ENCODE measurements around the gene SOD1.
"Not testable (repeated sequence)": the region's sequence is repeated elsewhere in the genome, so short reads cannot be mapped to it uniquely, and the experiment has no call there.

The SOD1 gene

DNA sequence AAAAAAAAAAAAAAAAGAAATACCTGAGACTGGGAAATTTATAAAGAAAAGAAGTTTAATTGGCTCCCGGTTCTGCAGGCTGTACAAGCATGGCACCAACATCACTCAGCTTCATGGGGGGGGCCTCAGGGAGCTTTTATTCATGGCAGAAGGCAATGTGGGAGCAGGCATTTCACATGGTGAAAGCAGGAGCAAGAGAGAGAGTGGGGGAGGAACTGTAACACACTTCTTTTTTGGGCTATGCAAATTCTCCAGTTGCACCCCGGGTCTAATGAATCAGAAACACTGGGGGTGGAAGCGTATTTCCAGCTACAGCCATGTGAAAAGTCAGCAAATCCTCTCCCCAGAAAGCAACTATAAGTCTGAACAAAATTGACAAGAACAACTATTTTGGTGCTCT lies 11.8 kb upstream of the SOD1 start:
- Histone ChIP-seq H3K79me1 (ENCODE audit: low read length) (no peaks in the 10 kb centered on the region), H3K23ac (ENCODE audit: low read length) (no peak overlapping the region), H3K14ac (ENCODE audit: low read length) (no peak overlapping the region), H3K4me1 (ENCODE audit: control insufficient read depth in 1 of 2, insufficient read depth in 2 of 2, low read length in 2 of 2) (no peaks in the 10 kb centered on the region), H4K91ac (ENCODE audit: low read depth, low read length) (no peak overlapping the region), H3K36me3 (ENCODE audit: control insufficient read depth in 1 of 2, insufficient read depth in 2 of 2, low read length in 2 of 2) (no peaks in the 10 kb centered on the region), H3K4me3 (ENCODE audit: low read depth, low read length) (no peak overlapping the region), H3K4ac (ENCODE audit: low read depth, low read length) (no peak overlapping the region), H3K18ac (ENCODE audit: low read length) (no peak overlapping the region), H2AFZ (ENCODE audit: insufficient read depth, low read length, poor library complexity) (no peak overlapping the region), H2BK120ac (ENCODE audit: insufficient read depth, low read length, poor library complexity) (no peak overlapping the region), H3K27ac (ENCODE audit: low read depth, low read length) (no peak overlapping the region), H2BK12ac (ENCODE audit: low read length) (no peak overlapping the region), H3K79me2 (ENCODE audit: control insufficient read depth, insufficient read depth, low read length, poor library complexity) (no peaks in the 10 kb centered on the region), H3K9ac (ENCODE audit: low read length) (no peak overlapping the region), H4K12ac (ENCODE audit: low read depth, low read length) (no peak overlapping the region), H3K9me3 (ENCODE audit: insufficient read depth, low read depth, low read length) (no peaks in the 10 kb centered on the region), H3K4me2 (ENCODE audit: low read length) (no peak overlapping the region), H2AK5ac (ENCODE audit: low read length) (no peak overlapping the region), H2BK5ac (ENCODE audit: low read depth, low read length, poor library complexity) (no peak overlapping the region), H3K27me3 (ENCODE audit: insufficient read depth, low read length) (no peaks in the 10 kb centered on the region), H4K8ac (ENCODE audit: low read depth, low read length) (no peak overlapping the region)
- WGBS (ENCODE audit: extremely low coverage, insufficient coverage, insufficient read length), result no CpG with 5 or more reads among the region's 3 CpGs
- no peak for DNase-seq

DNA sequence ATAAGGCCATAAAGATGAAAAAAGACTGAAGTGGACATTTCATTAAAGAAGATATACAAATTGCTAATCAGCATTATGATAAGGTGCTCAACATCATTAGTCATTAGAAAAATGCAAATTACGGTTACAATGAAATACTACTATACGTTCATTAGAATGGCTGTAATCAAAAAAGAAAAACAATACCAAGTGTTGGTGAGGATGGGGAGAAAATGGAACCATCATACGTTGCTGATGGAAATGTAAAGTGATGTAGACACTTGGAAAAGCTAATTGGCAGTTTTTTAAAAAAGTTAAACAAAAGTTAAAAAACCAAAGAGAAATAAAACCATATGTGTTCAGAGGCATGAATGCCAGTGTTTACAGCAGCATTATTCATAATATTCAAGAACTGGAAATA lies 8.6 kb upstream of the SOD1 start:
- WGBS (ENCODE audit: extremely low coverage, insufficient coverage, insufficient read length), result no CpG with 5 or more reads among the region's 3 CpGs

DNA sequence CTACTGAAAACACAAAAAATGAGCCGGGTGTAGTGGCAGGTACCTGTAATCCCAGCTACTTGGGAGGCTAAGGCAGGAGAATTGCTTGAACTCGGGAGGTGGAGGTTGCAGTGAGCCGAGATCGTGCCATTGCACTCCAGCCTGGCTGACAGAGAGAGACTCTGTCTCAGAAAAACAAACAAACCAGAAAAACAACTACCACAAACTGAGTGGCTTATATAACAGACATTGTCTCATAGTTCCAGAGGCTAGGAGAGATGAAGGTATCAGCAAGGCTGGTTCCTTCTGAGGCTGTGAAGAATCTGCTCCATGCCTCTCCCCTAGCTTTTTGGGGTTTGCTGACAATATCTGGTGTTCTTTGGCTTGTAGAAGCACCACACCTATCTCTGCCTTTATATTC lies 8.0 kb upstream of the SOD1 start:
- H2AFZ ChIP-seq (ENCODE audit: insufficient read depth, low read length, poor library complexity); H3K36me3 ChIP-seq (ENCODE audit: control insufficient read depth in 1 of 2, insufficient read depth in 2 of 2, low read length in 2 of 2); H3K27ac ChIP-seq (ENCODE audit: low read depth, low read length); H4K91ac ChIP-seq (ENCODE audit: low read depth, low read length); H3K4me3 ChIP-seq (ENCODE audit: low read depth, low read length); H3K79me1 ChIP-seq (ENCODE audit: low read length); H3K23ac ChIP-seq (ENCODE audit: low read length); H2AK5ac ChIP-seq (ENCODE audit: low read length); H2BK5ac ChIP-seq (ENCODE audit: low read depth, low read length, poor library complexity); H2BK120ac ChIP-seq (ENCODE audit: insufficient read depth, low read length, poor library complexity); H4K8ac ChIP-seq (ENCODE audit: low read depth, low read length); H3K14ac ChIP-seq (ENCODE audit: low read length); H3K79me2 ChIP-seq (ENCODE audit: control insufficient read depth, insufficient read depth, low read length, poor library complexity); H3K27me3 ChIP-seq (ENCODE audit: insufficient read depth, low read length); H4K12ac ChIP-seq (ENCODE audit: low read depth, low read length); H3K9me3 ChIP-seq (ENCODE audit: insufficient read depth, low read depth, low read length); H3K4me1 ChIP-seq (ENCODE audit: control insufficient read depth in 1 of 2, insufficient read depth in 2 of 2, low read length in 2 of 2); H2BK12ac ChIP-seq (ENCODE audit: low read length); H3K4ac ChIP-seq (ENCODE audit: low read depth, low read length); DNase-seq; H3K4me2 ChIP-seq (ENCODE audit: low read length); H3K18ac ChIP-seq (ENCODE audit: low read length); H3K9ac ChIP-seq (ENCODE audit: low read length): not testable (repeated sequence)
- no CpG with 5 or more reads among the region's 4 CpGs for WGBS (ENCODE audit: extremely low coverage, insufficient coverage, insufficient read length)

More for the DNA sequence above, 8.6 kb upstream of the SOD1 start:
- H3K27me3 ChIP-seq (ENCODE audit: insufficient read depth, low read length), result no peaks in the 10 kb centered on the region
- no peak overlapping the region for H2BK12ac ChIP-seq (ENCODE audit: low read length)
- H3K27ac ChIP-seq (ENCODE audit: low read depth, low read length), result no peak overlapping the region
- no peaks in the 10 kb centered on the region for H3K9me3 ChIP-seq (ENCODE audit: insufficient read depth, low read depth, low read length)
- no peaks in the 10 kb centered on the region for H3K79me2 ChIP-seq (ENCODE audit: control insufficient read depth, insufficient read depth, low read length, poor library complexity)
- no peak overlapping the region for H2BK120ac ChIP-seq (ENCODE audit: insufficient read depth, low read length, poor library complexity)
- H4K8ac ChIP-seq (ENCODE audit: low read depth, low read length), result no peak overlapping the region
- no peak overlapping the region for H3K9ac ChIP-seq (ENCODE audit: low read length)
- no peaks in the 10 kb centered on the region for H3K36me3 ChIP-seq (ENCODE audit: control insufficient read depth in 1 of 2, insufficient read depth in 2 of 2, low read length in 2 of 2)
- H3K4me3 ChIP-seq (ENCODE audit: low read depth, low read length), result no peak overlapping the region
- no peak for DNase-seq
- no peak overlapping the region for H3K23ac ChIP-seq (ENCODE audit: low read length)
- no peak overlapping the region for H3K4me2 ChIP-seq (ENCODE audit: low read length)
- no peak overlapping the region for H2AK5ac ChIP-seq (ENCODE audit: low read length)
- no peak overlapping the region for H2BK5ac ChIP-seq (ENCODE audit: low read depth, low read length, poor library complexity)
- H3K4me1 ChIP-seq (ENCODE audit: control insufficient read depth in 1 of 2, insufficient read depth in 2 of 2, low read length in 2 of 2), result no peaks in the 10 kb centered on the region
- H4K91ac ChIP-seq (ENCODE audit: low read depth, low read length), result no peak overlapping the region
- H3K79me1 ChIP-seq (ENCODE audit: low read length), result no peaks in the 10 kb centered on the region
- H3K18ac ChIP-seq (ENCODE audit: low read length), result no peak overlapping the region
- H2AFZ ChIP-seq (ENCODE audit: insufficient read depth, low read length, poor library complexity), result no peak overlapping the region
- no peak overlapping the region for H4K12ac ChIP-seq (ENCODE audit: low read depth, low read length)
- no peak overlapping the region for H3K14ac ChIP-seq (ENCODE audit: low read length)
- no peak overlapping the region for H3K4ac ChIP-seq (ENCODE audit: low read depth, low read length)

DNA sequence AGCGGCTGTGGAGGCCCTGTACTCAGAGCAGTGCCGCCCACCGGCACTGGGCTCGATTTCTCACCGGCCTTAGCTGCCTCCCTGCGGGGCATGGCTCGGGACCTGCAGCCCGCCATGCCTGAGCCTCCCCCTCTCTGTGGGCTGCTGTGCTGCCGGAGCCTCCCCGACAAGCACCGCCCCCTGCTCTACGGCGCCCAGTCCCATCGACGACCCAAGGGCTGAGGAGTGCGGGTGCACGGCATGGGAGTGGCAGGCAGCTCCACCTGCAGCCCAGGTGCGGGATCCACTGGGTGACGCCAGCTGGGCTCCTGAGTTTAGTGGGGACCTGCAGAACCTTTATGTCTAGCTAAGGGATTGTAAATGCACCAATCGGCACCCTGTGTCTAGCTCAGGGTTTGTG lies 5.2 kb upstream of the SOD1 start:
- Histone ChIP-seq H3K79me1 (ENCODE audit: low read length) (no peaks in the 10 kb centered on the region), H3K18ac (ENCODE audit: low read length) (no peak overlapping the region), H2AFZ (ENCODE audit: insufficient read depth, low read length, poor library complexity) (no peak overlapping the region), H4K12ac (ENCODE audit: low read depth, low read length) (no peak overlapping the region), H3K9ac (ENCODE audit: low read length) (no peak overlapping the region), H4K8ac (ENCODE audit: low read depth, low read length) (no peak overlapping the region), H3K4me3 (ENCODE audit: low read depth, low read length) (no peak overlapping the region), H3K27me3 (ENCODE audit: insufficient read depth, low read length) (no peaks in the 10 kb centered on the region), H3K4me2 (ENCODE audit: low read length) (no peak overlapping the region), H3K79me2 (ENCODE audit: control insufficient read depth, insufficient read depth, low read length, poor library complexity) (no peaks in the 10 kb centered on the region), H3K36me3 (ENCODE audit: control insufficient read depth in 1 of 2, insufficient read depth in 2 of 2, low read length in 2 of 2) (no peaks in the 10 kb centered on the region), H2BK12ac (ENCODE audit: low read length) (no peak overlapping the region), H2AK5ac (ENCODE audit: low read length) (no peak overlapping the region), H4K91ac (ENCODE audit: low read depth, low read length) (no peak overlapping the region), H3K14ac (ENCODE audit: low read length) (no peak overlapping the region), H2BK120ac (ENCODE audit: insufficient read depth, low read length, poor library complexity) (no peak overlapping the region), H3K23ac (ENCODE audit: low read length) (no peak overlapping the region), H3K4me1 (ENCODE audit: control insufficient read depth in 1 of 2, insufficient read depth in 2 of 2, low read length in 2 of 2) (no peaks in the 10 kb centered on the region), H2BK5ac (ENCODE audit: low read depth, low read length, poor library complexity) (no peak overlapping the region), H3K9me3 (ENCODE audit: insufficient read depth, low read depth, low read length) (no peaks in the 10 kb centered on the region), H3K27ac (ENCODE audit: low read depth, low read length) (no peak overlapping the region), H3K4ac (ENCODE audit: low read depth, low read length) (no peak overlapping the region)
- DNase-seq, result no peak
- no CpG with 5 or more reads among the region's 20 CpGs for WGBS (ENCODE audit: extremely low coverage, insufficient coverage, insufficient read length)
